Hippocampal formation (tissue), 2 donors: ENCODE results near the gene KRTAP11-1.

Source experiments
- DNase-seq, 2 donors: peaks; one replicate each; lab custom pipeline; 2025; lab: John Stamatoyannopoulos, UW

KRTAP11-1 gene, protein sequence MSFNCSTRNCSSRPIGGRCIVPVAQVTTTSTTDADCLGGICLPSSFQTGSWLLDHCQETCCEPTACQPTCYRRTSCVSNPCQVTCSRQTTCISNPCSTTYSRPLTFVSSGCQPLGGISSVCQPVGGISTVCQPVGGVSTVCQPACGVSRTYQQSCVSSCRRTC

DNA sequence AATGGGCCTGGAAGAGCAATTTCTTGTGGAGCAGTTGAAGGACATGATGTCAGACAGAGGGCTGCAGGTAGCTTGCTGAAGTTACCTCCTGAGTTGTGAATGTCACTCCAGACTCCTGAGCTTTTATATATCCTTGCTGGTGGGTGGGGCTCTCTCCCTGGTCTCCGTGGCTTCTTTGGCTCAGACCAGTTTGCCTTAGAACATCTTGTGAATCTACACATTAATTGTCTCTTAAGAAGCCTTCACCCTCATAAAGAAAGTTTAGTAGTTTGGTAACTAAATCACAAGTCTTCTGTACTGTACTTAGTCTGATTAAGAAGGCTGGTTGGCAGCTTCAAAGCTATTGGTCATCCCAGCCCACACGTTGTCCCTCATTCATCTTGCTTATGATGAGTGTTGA lies at the start of gene KRTAP11-1:
Gene KRTAP11-1, minus strand, starts transcription at position 101 of the 400 bp plus-strand sequence. Its CDS starts 56 bp downstream, at position 45.
- no peak for DNase-seq

DNA sequence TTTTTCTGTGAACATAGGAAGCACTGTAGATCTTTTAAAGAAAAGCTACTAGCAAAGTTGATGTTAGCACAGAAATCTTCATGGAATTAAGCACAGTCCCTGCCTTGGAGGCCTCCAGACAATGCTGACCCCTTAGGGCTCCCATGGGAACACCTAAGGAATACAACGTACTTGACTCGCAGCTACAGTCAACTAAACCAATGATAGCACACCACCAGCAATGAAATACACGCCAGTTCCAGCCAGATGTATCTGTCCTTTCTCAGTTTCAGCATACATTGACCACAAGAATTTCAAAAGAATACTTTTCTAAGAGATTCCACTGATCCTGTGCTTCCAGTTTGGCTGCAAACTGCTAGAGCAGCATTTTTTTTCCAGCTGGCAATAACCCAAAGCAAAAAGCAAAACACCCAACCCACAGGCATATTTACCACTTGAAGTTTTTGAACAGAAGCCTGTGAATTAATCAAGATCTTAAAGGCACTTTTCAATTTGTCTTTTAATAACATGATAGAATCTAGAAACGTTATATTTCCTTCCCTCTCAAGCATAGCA lies 42.8 kb upstream of the KRTAP11-1 start:
- no peak for DNase-seq

DNA sequence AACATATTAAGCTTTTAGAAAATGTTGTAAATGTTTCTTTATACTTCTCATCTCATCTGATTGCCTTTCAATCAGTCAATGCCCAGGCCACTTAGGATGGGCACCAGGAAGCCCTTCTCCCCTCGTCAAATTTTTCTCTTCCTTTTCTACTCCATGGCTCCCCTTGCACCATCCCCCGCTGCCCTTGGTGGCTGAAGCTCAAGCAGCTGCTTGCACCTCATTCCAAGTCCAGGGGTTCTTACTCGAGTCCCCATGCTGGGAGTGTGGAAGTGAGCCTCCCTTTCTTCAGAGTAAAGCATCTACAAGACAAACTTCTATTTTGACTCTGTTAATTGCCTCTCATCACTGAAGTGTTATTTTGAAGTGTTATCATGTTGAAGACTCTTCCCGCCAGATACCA lies 39.7 kb upstream of the KRTAP11-1 start:
- no peak for DNase-seq

DNA sequence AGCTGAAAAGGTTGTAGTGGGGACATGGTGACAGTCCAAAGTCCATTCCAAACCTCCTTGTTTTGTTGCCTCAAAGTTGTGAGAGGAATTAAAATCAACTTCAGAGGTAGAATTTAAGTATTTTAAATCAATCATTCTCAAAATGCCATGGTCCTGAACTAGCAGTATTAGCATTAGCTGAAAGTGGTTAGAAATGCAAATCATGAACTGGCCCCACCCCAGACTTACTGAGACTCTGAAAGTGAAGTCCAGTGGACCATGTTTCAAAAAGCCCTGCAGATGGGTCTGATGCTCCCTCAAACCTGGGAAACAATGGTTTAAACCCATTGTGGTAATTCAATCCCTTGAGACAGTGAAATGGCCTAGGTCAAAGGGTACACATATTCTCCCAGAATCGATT lies 36.2 kb upstream of the KRTAP11-1 start:
- no peak for DNase-seq

DNA sequence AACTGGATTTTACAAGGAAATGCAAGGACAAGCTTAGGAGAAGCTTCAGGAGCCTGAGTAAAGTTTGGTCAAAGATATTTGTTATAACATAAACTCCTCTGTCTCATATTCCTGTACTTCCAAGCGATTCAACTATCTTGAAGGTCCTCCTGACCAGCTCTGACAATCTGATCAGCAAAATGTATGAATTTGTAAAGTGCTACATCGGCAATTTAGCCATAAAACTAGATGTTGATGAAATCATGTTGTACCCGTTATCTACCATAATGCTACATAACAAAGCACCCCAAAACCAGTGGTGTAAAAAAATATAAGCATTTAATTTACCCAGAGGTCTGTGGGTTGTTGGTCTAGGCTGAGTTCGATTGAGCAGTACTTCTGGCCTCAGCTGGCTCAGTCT lies 19.5 kb upstream of the KRTAP11-1 start:
- DNase-seq, result no peak

DNA sequence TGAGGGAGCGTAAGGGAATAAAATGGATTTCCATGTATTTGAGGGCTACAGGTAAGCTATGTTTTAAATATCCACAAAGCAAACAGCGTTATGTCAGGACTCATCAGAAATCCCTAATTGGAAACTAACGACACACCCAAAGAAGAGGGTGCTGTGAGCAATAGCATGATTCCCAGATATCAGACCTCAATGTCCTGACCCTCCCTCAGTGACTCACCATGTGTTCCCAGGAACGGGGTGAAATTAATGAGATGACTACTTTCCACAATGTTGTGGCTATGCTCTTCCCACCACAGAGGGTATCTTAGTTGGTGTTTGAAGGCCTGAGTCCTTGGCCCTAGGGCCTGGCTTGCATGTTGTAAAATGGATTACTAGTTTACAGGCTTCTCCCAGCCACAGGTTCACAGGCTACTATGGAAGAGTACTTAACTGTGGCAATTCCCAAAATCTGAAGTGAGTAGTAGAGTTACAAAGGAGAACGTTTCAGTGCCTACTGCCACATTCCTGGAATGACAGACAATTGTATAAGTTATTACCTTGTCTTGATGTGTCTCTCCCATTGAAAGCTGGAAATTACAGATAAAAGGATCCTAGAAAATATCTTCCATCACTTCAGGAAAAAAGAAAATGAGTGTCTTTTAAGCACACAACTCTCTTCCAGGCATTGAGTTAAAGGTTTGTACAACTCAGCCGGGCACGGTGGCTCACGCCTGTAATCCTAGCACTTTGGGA lies 1.7 kb upstream of the KRTAP11-1 start:
- DNase-seq, result no peak

DNA sequence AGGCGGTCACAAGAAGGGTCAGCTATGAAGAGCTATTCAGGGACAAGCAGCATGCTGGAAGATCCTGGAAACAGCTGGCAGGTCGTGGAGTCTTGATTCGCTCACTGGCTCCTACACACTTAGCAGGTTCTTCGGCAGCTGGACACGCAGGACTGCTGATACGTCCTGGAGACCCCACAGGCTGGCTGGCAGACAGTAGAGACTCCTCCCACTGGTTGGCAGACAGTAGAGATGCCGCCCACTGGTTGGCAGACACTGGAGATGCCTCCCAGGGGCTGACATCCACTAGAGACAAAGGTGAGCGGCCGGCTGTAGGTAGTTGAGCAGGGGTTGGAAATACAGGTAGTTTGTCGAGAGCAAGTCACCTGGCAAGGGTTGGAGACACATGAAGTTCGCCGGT lies 466 bp downstream of the KRTAP11-1 start:
- DNase-seq, result no peak

DNA sequence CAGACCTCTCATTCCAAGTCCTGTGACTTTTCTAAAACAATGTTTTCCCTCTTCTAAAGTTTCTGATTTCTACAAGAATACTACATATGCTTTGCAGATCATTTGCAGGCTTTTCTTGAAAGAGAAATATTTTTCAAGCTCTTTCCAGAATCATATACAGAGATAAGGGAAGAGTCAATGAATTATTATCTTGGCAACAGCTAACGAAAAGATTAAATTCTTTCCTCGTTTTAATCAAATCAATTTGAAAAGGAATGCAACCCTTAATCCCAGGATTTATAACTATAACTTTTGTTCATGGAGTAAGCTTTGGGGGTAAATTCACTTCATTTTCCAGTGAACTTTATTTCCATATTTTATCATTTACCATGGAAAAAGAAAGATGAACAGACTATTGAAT lies 6.9 kb downstream of the KRTAP11-1 start:
- no peak for DNase-seq

DNA sequence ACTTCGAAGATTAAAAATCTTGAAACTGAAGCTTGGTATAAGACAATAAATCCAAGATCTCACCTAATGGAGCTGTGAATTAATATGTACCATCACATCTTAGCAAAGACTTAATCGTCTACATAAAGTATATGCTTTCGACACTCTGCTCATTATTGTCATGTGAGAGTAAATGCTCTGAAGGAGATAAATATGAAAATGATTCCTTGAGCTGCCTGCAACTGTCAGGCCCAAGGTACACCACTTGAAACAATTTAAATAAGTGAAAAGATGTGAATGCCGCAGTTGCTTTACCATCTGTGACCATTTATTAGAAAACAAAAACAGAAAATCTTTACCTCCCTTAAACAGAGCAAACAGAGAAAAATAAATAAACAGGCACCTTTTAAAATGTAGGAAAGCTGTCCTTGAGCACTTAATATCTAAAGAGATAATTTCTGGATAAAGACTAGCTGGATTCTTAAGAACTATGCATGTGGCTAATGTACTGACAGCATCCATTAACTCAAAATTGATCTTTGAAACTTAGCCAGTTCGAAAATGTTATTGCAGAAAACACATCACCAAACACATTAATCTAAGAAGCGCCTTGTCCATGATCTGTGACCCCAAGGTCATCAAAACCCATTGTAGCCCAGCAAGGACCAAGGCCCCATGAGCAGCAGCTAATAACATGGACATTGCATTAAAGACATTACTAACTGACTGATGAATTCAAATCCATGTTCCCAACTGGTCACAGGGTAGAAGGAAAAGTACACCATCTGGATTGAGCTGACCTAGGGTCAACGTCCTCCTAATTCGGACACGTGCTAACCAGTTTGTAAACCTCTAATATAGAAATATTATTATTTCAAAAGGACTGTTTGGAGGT lies 33.5 kb downstream of the KRTAP11-1 start:
- no peak for DNase-seq

DNA sequence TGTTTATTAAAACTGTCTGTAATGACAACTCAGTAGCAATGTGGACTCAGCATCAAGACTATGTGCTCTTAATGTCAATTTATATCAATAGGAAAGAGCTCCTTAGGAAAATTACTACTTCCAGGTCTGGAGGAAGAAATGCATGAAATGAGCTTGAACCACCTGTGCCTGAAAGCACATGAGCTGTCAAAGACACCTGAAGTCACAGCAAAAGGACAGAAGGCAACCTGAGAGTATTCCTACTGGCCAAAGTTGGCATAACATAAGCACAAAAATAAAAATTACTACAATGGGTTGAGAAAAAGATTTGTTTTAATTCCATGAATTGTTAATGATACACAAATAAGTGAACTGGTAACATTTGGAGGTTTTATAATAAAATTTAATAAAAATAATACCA lies 38.4 kb downstream of the KRTAP11-1 start:
- DNase-seq, result no peak

DNA sequence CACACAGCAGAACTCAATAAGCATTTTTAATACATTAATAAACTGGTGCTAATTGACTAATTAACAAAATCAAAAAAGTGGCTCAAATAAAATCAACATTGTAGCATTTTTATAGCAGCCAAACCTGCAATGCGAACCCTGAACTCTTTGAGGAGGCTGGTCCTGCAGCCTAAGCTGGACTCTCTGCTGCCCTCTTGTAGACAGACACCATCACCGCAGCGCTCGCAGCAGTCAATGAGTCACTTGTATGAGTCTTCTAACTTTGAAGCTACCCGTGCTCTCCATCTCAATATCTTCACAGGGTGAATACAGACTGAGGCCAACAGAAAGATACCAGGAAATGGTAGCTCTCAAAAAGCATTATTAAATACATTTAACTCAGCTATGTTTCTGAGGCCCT lies 42.1 kb downstream of the KRTAP11-1 start:
- DNase-seq, result no peak

DNA sequence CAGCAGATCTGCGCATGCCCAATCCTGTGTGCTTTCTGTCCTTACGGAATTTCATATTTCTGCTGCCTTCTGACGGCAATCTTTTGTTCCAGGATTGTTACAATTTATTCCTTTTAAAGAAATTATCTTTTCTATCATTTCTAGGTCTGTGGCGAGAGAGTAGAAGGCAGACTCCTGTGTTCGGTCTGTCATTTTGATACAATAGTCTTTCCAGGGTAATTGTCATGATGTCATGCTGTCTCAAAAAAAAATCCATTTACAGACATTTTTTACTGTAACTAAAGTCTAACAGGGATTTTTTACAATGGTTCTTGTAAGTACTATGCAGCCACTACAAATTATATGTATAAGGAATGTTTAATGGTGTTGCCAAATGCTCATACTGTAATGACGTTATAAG lies 42.8 kb downstream of the KRTAP11-1 start:
- no peak for DNase-seq

DNA sequence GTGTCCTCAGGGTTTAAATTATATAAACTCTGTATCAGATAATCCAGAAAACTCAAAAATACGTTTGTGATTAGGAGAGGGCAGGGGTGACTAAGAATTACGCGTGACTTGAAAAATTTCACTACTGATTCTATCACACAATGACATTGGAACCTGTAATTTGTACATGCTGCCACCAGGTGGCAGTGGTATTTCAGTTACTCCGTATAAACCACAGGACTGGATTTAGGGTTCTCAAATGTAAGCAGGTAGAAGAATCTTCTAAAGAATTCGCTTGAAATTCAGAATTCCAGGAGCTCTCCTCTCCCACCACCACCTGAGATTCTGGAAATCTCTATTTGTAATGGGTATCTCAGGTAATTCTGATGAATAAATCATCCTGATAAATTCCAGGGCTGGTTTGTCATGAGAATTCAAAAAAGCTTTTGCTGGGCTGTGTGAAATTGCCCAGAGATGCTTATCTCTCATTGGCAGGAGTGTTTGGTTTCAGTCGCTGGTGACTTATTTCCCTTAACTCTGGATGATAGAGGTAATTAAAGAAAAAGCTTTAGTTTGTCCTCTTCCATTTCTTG lies 50.1 kb downstream of the KRTAP11-1 start:
- no peak for DNase-seq
